Measurements from ENCODE around the gene DEPDC5. TPM values are rescaled to one million over a fixed set of nuclear protein-coding genes. Genes with fewer than 3 reads are reported as not detected.
"Not testable (repeated sequence)": the region's sequence is repeated elsewhere in the genome, so short reads cannot be mapped to it uniquely, and the experiment has no call there.

DEPDC5 gene
- polyA plus RNA-seq, 4 donors = 14.5 to 18.6 (median 16.8) TPM

DNA sequence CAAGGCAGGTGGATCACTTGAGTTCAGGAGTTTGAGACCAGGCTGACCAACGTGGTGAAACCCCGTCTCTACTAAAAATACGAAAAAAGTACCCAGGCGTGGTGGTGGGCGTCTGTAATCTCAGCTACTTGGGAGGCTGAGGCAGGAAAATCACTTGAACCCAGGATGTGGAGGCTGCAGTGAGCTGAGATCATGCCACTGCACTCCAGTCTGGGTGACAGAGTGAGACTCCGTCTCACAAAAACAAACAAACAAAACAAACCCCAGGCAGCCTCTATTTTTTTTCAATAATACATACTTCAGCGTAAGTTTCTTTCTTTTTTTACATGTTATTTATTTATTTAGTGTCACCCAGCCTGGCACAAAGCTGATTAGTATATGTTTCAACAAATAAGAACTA lies 60.1 kb downstream of the DEPDC5 start:
- DNase-seq (ENCODE audit: low read depth in 4 of 4, low spot score in 2 of 4) = not testable (repeated sequence)

DNA sequence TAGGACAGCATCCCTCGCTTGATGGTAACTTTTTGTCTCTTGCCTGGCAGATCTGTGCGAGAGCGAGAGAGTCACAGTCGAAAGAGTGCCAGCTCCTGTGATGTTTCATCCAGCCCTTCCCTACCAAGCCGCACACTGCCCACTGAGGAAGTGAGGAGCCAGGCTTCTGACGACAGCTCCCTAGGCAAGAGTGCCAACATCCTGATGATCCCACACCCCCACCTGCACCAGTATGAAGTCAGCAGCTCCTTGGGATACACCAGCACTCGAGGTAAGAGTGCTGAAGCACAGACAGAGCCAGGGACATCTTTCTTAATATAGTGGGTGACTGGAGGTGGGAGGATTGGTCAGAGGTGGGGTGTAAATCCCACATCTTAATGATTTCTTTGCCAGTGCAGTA lies 61.1 kb downstream of the DEPDC5 start:
- DNase-seq (ENCODE audit: low read depth in 4 of 4, low spot score in 2 of 4) = no peak

DNA sequence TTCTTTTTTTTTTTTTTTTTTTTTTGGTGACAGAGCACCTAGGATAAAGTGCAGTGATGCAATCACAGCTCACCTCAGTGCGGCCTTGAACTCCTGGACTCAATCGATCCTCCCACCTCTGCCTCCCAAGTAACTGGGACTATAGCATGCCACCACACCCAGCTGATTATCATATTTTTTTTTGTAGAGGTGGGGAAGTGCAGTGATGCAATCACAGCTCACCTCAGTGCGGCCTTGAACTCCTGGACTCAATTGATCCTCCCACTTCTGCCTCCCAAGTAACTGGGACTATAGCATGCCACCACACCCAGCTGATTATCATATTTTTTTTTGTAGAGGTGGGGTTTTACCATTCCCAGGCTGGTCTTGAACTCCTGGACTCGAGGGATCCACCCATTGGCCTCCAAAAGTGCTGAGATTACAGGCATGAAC lies 61.6 kb downstream of the DEPDC5 start:
- DNase-seq (ENCODE audit: low read depth in 4 of 4, low spot score in 2 of 4) = not testable (repeated sequence)

DNA sequence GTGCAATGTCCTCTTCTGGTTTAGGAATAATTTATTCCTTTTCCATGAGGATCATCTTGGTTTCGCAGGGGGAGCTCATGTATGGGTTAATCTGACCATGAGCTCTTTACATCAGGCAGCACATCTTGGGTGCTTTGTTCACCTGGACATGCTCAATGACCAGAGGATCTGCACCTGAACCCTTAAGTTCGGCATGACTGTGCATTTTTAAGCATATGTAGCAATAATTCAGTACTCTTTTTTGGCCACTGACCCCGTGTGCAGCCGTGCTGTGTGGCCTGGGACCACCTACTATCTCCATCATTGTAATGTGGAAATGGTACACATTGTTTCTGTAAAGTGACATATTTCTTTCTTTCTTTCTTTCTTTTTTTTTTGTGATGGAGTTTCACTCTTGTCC lies 62.9 kb downstream of the DEPDC5 start:
- DNase-seq (ENCODE audit: low read depth in 4 of 4, low spot score in 2 of 4) = no peak

DNA sequence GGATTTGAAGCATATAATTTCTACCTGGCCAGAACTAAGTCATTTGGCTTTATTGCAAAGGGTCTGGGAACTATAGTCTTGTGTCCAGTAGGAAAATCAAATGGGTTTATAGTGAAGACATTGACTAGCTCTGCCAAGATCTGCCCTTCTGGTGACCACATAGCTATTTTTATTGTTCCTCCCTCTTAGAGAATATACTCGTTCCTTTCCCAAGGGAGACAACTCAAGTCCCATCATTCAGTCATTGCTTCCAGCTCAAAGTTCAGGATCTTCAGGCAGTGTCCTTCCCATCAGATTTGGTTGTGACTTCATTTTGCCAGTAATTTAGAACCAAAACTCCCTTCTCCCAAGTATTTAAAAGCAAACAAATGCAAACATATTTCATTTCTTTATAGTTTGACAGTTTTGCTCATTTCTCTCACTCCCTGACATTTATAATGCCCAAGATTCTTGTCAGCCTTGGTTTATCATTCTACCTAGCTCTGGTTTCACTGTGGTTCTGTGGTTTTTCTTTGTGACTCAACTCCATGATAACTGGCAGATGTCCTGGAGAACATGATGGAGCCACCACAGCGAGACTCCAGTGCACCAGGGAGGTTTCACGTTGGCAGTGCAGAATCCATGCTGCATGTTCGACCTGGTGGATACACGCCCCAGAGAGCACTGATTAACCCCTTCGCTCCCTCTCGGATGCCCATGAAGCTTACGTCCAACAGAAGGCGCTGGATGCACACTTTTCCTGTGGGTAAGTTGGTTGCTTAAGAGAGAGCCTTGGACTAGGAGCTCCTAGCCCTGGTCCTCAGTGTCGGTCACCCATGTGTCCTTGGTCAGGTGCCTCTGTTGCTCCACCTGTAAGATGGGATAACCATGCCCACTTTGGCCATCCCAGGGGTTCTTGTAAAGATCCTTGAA lies 64.9 kb downstream of the DEPDC5 start:
- DNase-seq (ENCODE audit: low read depth in 4 of 4, low spot score in 2 of 4) = no peak

DNA sequence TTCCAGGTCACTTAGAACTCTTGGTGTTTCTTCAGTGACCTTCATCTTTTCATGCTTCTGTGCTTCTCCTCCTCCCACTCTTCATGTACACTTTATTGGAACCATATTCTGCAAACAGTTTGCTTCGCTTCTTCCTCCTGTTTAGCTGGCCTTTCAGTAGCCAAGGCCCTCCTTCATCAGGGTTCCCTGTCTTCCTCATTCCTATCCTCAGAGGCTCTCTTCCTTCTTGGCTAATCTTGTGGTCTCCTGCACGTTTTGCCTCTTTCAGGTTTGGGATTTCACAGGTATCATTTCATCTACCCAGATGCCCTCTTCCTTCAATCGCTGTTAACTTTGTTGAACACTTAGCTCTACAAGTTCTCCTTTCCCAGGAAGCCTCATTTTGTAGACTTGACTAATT lies 66.8 kb downstream of the DEPDC5 start:
- DNase-seq (ENCODE audit: low read depth in 4 of 4, low spot score in 2 of 4) = no peak

DNA sequence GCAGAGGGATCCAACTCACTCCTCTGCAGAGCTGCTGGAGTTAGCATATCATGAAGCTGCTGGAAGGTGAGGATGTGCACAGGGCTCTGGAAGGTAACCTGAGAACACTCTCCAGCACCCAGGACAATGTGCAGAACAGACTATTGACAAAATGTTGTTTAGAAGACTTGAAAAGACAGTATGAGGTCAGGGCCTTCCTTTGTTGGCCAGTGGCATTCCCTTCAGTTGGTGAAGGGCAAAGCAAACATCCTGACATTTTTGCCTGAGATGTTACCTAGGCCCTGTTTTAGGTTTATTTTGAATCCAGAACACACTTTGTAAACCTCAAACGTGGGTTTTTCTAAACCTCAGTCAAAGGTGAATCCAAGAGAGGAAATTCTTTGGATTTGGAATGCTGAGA lies 67.8 kb downstream of the DEPDC5 start:
- no peak for DNase-seq (ENCODE audit: low read depth in 4 of 4, low spot score in 2 of 4)

DNA sequence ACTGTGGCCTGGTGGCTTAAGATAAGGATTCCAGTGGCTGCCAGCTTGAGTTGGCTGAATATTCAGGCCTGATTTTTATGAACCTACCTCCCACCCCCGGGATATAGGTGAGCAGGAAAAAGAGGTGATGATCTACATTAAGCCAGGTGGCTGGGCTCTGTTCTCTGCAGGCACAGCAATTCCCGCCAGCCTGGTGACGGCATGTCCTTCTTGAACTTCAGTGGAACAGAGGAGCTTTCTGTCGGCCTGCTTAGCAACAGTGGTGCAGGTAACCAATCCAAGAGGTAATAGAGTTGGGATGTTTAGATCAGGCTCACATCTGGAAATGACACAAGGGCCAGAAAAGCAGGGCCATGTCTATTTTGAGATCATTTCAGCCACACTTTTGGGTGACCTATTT lies 68.7 kb downstream of the DEPDC5 start:
- no peak for DNase-seq (ENCODE audit: low read depth in 4 of 4, low spot score in 2 of 4)

DNA sequence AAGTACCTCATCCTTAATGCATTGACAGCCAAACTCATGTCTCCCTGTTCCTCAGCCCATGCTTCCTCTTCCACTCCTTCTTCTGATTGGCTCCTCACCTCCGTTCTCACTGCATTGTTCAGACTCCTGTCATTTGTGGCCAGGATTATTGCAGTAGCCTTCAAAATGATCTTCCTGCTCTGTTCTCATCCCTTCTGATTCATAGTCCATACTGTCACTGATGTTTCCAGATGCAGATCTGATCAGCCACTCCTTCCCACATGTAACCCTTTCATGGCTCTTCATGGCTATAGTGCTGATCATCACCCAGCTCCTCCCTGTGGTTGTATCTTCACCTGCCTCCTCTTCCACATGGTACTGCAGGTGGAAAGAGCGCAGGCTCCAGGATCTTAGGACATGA lies 71.7 kb downstream of the DEPDC5 start:
- no peak for DNase-seq (ENCODE audit: low read depth in 4 of 4, low spot score in 2 of 4)

DNA sequence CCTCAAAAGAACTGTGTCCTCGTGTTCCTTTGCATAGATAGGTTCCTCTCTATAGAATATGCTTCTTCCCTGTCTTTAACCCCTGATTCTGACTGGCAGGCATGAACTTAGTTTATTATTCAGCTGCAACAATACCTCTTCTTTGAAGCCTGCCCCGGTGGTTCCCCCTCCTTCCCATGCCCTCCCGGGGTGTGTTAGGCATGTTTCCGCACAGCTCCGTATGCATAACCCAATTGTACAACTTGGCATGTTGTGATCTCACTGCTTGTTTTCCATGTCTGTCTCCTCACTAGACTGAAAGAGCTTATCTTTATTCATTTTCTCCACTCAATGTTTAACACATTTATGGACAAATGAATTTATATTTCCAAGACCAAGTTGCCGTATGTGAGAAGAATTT lies 72.6 kb downstream of the DEPDC5 start:
- no peak for DNase-seq (ENCODE audit: low read depth in 4 of 4, low spot score in 2 of 4)

DNA sequence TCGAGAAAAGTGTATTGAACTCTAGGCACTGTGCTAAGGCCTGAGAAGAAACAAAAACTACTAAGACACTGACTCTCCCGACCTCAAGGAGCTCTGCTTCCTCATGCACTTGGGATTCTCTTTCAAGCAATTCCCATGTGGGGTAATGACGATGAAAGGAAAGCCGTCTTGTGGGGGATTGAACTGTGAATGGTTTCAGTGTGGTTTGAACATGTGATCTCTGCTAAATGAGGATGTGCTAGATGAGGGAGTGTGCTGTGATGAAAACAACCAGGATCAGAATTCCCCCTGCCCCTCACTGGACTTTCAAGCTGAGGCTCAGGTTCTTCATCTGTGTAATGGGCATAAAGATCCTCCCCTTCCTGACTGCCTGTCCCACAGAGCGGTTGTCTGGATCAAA lies 74.9 kb downstream of the DEPDC5 start:
- no peak for DNase-seq (ENCODE audit: low read depth in 4 of 4, low spot score in 2 of 4)

DNA sequence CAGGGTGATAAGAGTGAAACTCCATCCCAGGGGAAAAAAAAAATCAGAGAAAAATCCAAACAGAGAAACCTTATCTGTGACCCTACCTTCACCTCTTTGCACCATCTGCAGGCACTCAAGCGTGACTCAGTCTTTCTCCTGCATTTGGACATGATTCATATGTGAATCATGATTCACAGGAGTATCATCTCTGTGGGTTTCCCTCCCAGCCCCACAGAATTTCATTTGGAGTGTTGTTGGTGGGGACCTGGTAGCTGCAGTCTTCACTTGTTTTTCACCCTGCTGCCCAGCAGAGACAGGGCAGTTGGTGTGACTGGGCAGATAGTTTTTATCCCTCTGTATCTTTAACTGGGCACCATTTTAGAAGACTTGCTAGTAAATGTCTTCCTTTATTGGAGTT lies 75.7 kb downstream of the DEPDC5 start:
- no peak for DNase-seq (ENCODE audit: low read depth in 4 of 4, low spot score in 2 of 4)

DNA sequence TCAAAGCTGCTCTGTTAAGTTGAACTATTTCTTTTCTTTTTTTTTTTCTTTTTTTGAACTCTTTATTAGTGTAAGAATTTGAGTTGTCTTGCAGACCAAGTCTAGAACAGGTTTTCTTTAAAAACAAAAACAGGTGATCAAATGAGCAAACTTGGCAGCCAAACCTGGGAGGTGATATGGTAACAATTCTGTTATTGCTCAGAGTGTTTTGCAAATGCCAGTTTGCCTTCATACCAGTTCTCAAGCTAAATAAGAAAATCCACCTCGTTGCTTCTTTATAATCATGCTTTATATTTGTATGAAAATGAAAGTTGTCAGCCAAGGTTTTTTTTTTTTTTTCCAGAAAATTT lies 76.9 kb downstream of the DEPDC5 start:
- no peak for DNase-seq (ENCODE audit: low read depth in 4 of 4, low spot score in 2 of 4)

DNA sequence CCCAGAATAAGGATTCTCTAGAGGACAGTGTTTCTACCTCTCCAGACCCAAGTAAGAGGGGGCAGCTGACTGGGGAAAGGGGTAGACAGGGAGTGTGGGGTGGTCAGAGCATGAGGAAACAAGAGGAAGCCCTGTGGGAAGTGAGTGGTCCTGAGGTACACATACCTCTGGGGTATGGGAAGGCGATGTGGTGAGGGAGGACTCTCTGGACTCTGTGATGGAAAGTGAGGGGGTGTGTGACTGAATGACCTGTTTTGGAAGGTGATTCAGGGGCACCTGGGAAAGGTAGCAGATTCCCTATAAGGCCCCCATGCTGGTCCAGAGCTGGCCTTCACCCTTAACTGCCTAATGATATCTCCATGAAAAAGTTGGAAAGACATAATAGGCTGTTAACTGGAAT lies 80.1 kb downstream of the DEPDC5 start:
- DNase-seq (ENCODE audit: low read depth in 4 of 4, low spot score in 2 of 4) = no peak

DNA sequence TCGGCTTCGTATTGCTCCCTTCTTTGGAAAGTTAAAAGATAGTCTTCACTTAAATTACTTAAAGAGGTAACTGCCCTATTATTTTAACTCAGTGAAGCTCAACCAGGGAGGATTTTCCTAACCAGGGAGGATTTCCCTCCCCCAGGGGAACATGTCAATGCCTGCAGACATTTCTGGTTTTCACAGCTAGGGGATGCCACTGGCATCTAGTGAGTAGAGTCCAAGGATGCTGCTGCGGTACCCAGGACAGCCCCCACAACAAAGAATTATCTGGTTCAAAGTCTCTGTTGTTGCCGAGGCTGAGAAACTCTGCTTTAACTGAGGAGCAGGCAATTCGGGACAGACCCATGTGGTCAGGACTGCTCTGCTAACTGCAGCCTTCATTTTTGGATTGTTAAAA lies 82.2 kb downstream of the DEPDC5 start:
- no peak for DNase-seq (ENCODE audit: low read depth in 4 of 4, low spot score in 2 of 4)

DNA sequence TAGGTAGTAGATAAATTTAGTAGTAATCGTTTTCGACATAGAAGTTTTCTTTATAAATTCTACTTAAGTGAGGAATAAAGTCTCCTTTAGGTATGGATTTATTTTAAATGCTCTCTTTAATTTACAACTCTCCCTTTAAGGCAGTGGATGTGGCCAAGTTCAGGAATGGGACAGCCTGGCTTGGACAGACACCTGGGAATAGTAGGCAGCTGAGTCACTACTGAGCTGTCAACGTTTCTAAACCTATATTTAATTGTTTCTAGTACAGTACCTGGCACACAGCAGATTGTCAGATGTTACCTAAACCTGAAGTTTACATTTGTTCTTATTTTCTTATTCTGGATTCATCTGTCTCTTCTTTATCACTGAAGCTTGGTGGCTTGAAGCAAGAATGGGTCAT lies 85.1 kb downstream of the DEPDC5 start:
- DNase-seq (ENCODE audit: low read depth in 4 of 4, low spot score in 2 of 4) = no peak

DNA sequence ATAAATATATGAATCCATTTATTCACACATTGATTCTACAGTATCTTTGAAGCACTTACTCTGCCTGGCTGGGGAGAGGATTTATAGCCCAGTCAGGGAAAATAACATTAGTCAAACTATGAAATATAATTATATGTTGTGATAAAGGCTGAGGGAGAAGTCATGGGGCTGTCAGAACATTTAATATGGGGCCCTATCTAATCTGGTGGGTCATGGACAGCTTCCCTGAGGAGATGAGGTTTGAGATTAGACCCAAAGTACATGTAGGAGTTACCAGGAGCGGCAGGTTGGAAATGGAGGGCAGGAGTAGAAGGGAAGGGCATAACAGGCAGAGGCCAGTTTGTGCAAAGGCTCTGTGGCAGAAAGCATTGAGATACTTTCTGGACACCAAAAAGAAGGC lies 86.2 kb downstream of the DEPDC5 start:
- DNase-seq (ENCODE audit: low read depth in 4 of 4, low spot score in 2 of 4) = no peak

DNA sequence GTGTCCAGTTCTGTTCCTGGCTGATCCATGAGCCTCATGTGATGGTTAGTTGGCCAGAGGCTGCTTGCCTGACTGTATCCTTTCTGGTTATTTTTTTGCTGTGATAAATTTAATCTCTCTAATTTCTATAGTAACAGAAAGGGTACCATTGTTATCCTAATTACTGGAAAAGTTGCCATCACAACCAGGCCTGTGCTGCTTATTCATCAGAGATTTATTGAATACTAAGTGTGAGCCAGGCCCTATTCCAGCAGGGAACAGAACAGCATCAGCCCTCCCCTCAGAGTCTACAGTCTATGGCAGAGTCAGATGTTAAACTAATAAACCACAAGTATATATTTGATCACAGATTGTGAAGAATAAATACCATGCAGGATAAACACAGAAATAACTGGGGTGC lies 86.8 kb downstream of the DEPDC5 start:
- no peak for DNase-seq (ENCODE audit: low read depth in 4 of 4, low spot score in 2 of 4)

DNA sequence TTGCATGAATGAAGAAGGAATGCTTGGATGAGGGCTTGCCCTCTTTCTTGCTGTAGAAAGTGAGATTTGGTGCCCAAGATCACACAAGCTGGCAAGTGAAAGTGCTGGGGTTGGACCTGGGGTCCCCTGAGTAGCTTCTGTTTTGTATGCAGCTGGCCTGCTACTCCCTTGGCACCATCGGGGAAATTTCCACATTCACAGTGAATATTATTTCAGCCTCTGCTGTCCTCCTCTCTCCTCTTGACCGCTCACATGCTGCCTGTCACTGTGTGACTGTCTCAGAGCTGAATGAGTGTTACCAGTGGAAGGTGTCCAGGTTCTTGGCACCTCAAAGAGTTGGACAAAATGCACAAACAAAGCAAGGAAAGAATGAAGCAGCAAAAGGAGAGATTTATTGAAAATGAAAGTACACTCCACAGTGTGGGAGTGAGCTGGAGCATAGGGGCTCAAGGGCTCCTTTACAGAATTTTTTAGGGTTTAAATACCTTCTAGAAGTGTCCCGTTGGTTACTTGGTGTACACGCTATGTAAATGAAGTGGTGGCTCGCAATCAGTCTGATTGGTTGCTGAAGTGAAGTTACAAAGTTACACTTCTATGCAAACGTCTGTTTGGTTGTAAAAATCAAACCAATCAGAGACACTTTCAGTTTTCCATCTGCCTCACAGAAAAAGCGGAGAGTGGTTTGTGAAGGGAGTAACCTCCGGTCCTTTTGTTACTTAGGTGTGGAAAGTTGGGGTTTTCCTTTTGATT lies 87.4 kb downstream of the DEPDC5 start:
- DNase-seq (ENCODE audit: low read depth in 4 of 4, low spot score in 2 of 4) = no peak

DNA sequence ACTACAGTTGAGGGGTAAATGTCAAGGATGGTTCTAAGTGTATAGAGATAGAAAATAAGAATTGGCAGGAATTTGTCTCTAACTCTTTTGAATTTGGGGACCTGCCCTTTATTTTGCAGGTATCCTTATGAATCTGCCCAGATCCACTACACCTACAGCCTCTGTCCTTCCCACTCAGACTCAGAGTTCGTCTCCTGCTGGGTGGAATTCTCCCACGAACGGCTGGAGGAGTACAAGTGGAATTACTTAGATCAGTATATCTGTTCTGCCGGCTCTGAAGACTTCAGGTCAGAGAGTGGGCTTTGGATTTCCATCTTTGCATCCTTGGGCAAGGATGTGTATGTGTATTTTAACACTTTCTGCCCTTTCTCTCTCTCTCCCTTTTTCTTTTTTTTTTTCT lies 89.7 kb downstream of the DEPDC5 start:
- no peak for DNase-seq (ENCODE audit: low read depth in 4 of 4, low spot score in 2 of 4)

DNA sequence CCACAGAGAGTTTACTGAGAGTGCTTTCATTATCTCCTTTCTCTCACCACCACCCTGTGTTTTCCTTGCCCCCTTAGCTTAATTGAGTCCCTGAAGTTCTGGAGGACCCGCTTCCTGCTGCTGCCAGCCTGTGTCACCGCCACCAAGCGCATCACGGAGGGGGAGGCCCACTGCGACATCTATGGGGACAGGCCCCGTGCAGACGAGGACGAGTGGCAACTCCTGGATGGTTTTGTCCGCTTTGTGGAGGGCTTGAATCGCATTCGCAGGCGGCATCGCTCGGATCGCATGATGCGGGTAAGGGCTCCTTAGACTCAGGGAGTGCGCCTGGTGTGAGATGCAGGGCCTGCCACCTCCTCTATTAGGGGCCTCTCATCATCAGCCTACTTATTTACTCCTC lies 91.1 kb downstream of the DEPDC5 start:
- no peak for DNase-seq (ENCODE audit: low read depth in 4 of 4, low spot score in 2 of 4)

Data from left renal cortex interstitium (tissue), 4 donors.